SK-N-SH (cell line): ENCODE results near the gene MAP3K6. TPM values are rescaled to one million over a fixed set of nuclear protein-coding genes. Genes with fewer than 3 reads are reported as not detected.

Experiments
- CTCF ChIA-PET: fragments of 300-600, 350-600 bp; formaldehyde crosslinking; extraction: SDS; loops from one replicate; lab custom pipeline; 2021; lab: Yijun Ruan, JAX
- POLR2A ChIA-PET: fragments of 350-600 bp; sonication (Branson Sonifier 250); formaldehyde crosslinking; extraction: SDS; loops from one replicate; lab custom pipeline; 2020; ENCODE audit warnings: antibody characterized with exemption, inconsistent platforms; lab: Yijun Ruan, JAX
- DNase-seq: peaks from one replicate; pipeline ENCODE4 v3.0.0; 2012
- H2AFZ ChIP-seq: fragments of 200-600 bp; sonication (generic); 2 replicates; pipeline ENCODE4 v1.8.1; 2016; ENCODE audit warnings: antibody characterized with exemption, mild to moderate bottlenecking, low read depth
- H3F3A ChIP-seq: fragments of 200-600 bp; sonication (generic); replicated peaks from 2 replicates; pipeline ENCODE3; 2016; ENCODE audit warnings: antibody characterized with exemption, mild to moderate bottlenecking; ENCODE audit not compliant: insufficient read depth
- H3K27ac ChIP-seq, 2 experiments: fragments of 200-500 bp in 1 of 2; fragments of 200-600 bp in 1 of 2; sonication (Bioruptor generic) in 1 of 2; sonication (generic), shearing (Covaris generic) in 1 of 2; 2 replicates each; pipeline versions ENCODE4 v1.5.1 to v1.6.1; 2014 to 2016; ENCODE audit warnings: low read depth in 2 of 2, inconsistent platforms in 1 of 2, low read length in 1 of 2, mild to moderate bottlenecking in 1 of 2, mixed read lengths in 1 of 2
- H3K27me3 ChIP-seq: fragments of 200-600 bp; sonication (generic), shearing (Covaris generic); 2 replicates; pipeline ENCODE4 v1.6.1; 2016; ENCODE audit warnings: mixed run types; ENCODE audit not compliant: insufficient read depth
- H3K36me3 ChIP-seq, 2 experiments: fragments of 200-500 bp in 1 of 2; fragments of 200-600 bp in 1 of 2; sonication (Bioruptor generic) in 1 of 2; sonication (generic) in 1 of 2; replicated peaks in 1 of 2; 2 replicates each; pipeline versions ENCODE3 to v1.5.1; 2014 to 2016; ENCODE audit warnings: low read length in 1 of 2, mild to moderate bottlenecking in 1 of 2; ENCODE audit not compliant: insufficient read depth in 2 of 2, control insufficient read depth in 1 of 2
- H3K4me1 ChIP-seq, 2 experiments: fragments of 200-500 bp in 1 of 2; fragments of 200-600 bp in 1 of 2; sonication (Bioruptor generic) in 1 of 2; sonication (generic), shearing (Covaris generic) in 1 of 2; 2 replicates each; pipeline versions ENCODE4 v1.5.1 to v1.6.1; 2014 to 2016; ENCODE audit warnings: low read depth in 1 of 2, low read length in 1 of 2, mixed run types in 1 of 2; ENCODE audit not compliant: insufficient read depth in 2 of 2, control insufficient read depth in 1 of 2
- H3K4me2 ChIP-seq: fragments of 200-600 bp; sonication (generic), shearing (Covaris generic); 2 replicates; pipeline ENCODE4 v1.6.1; 2017; ENCODE audit warnings: mixed run types
- H3K4me3 ChIP-seq, 2 experiments: fragments of 200-500 bp in 1 of 2; fragments of 200-600 bp in 1 of 2; sonication (Bioruptor generic) in 1 of 2; sonication (generic), shearing (Covaris generic) in 1 of 2; 2 replicates each; pipeline versions ENCODE4 v1.5.1 to v1.8.1; 2014 to 2016; ENCODE audit warnings: low read depth in 2 of 2, inconsistent platforms in 1 of 2, low read length in 1 of 2, mild to moderate bottlenecking in 1 of 2, mixed read lengths in 1 of 2, moderate library complexity in 1 of 2
- H3K79me2 ChIP-seq: fragments of 200-600 bp; sonication (generic); 2 replicates; pipeline ENCODE4 v1.8.1; 2017; ENCODE audit warnings: mild to moderate bottlenecking; ENCODE audit not compliant: insufficient read depth
- H3K9ac ChIP-seq: fragments of 200-600 bp; sonication (generic); 2 replicates; pipeline ENCODE4 v1.6.1; 2017; ENCODE audit warnings: mixed run types
- H3K9me2 ChIP-seq: fragments of 200-600 bp; sonication (generic); 2 replicates; pipeline ENCODE4 v1.6.1; 2017; ENCODE audit warnings: mixed run types
- H3K9me3 ChIP-seq: fragments of 200-600 bp; sonication (generic); 2 replicates; pipeline ENCODE4 v1.6.1; 2017; ENCODE audit warnings: mixed run types, mild to moderate bottlenecking, moderate library complexity
- H4K20me1 ChIP-seq: fragments of 200-600 bp; sonication (generic); 2 replicates; pipeline ENCODE4 v1.6.1; 2017; ENCODE audit warnings: mild to moderate bottlenecking, mixed run types; ENCODE audit not compliant: insufficient read depth
- CHD2 ChIP-seq: fragments of 150-350 bp; IDR thresholded peaks from 2 replicates; pipeline ENCODE4 v1.6.1; 2018; ENCODE audit warnings: low read length; ENCODE audit not compliant: partially characterized antibody
- ELF1 ChIP-seq: IDR thresholded peaks from 2 replicates; pipeline ENCODE4 v1.4.0; 2012
- EP300 ChIP-seq, 2 experiments: IDR thresholded peaks; 2 replicates each; pipeline versions ENCODE4 v1.4.0 to v1.6.1; 2012; ENCODE audit warnings: borderline replicate concordance in 1 of 2, low read depth in 1 of 2, low read length in 1 of 2
- FOSL2 ChIP-seq: IDR thresholded peaks from 2 replicates; pipeline ENCODE4 v1.4.0; 2012; ENCODE audit warnings: low read depth, mild to moderate bottlenecking, moderate library complexity, borderline replicate concordance
- GABPA ChIP-seq: IDR thresholded peaks from 2 replicates; pipeline ENCODE4 v1.4.0; 2012; ENCODE audit warnings: low read depth, mild to moderate bottlenecking
- GATA2 ChIP-seq: sonication (generic); formaldehyde crosslinking; IDR thresholded peaks from 2 replicates; pipeline ENCODE4 v1.5.0; 2020; ENCODE audit warnings: mild to moderate bottlenecking, missing genetic modification reagents
- NRF1 ChIP-seq: IDR thresholded peaks from 2 replicates; pipeline ENCODE4 v1.6.1; 2012; ENCODE audit warnings: low read depth, mild to moderate bottlenecking, low read length
- RAD21 ChIP-seq: IDR thresholded peaks from 2 replicates; pipeline ENCODE4 v1.6.1; 2012; ENCODE audit warnings: mild to moderate bottlenecking, low read length
- RCOR1 ChIP-seq: fragments of 150-350 bp; IDR thresholded peaks from 2 replicates; pipeline ENCODE4 v1.6.1; 2017; ENCODE audit warnings: antibody characterized with exemption, low read length
- RFX5 ChIP-seq: IDR thresholded peaks from 2 replicates; pipeline ENCODE4 v1.6.1; 2012; ENCODE audit warnings: mild to moderate bottlenecking, improper control_type of control experiment, low read length
- SIN3A ChIP-seq: IDR thresholded peaks from 2 replicates; pipeline ENCODE4 v1.6.1; 2012; ENCODE audit warnings: low read depth, mild to moderate bottlenecking, low read length, moderate library complexity, borderline replicate concordance
- SMC3 ChIP-seq: IDR thresholded peaks from 2 replicates; pipeline ENCODE4 v1.6.1; 2012; ENCODE audit warnings: low read depth, low read length, improper control_type of control experiment
- TEAD4 ChIP-seq: IDR thresholded peaks from 2 replicates; pipeline ENCODE4 v1.4.0; 2012; ENCODE audit warnings: mild to moderate bottlenecking, borderline replicate concordance; ENCODE audit not compliant: insufficient read depth
- ZBTB33 ChIP-seq: IDR thresholded peaks from 2 replicates; pipeline ENCODE4 v1.4.0; 2012; ENCODE audit warnings: low read depth, borderline replicate concordance
- WGBS: methylation state at CpG from one replicate; pipeline ENCODE4 v1.1.6; 2017; ENCODE audit warnings: low lambda C conversion rate; 5-methylcytosine and 5-hydroxymethylcytosine counted together
- polyA plus RNA-seq, 3 experiments: library from polyadenylated mRNA; depleted of rRNA; stranded (reverse); fragments of >200 nt; gene quantifications; 2 replicates each; pipeline ENCODE4 v1.2.3, GENCODE V29; 2012
- TF ChIP-seq, protein P1 (sequence below): fragments of 200-600 bp; sonication (generic); IDR thresholded peaks from 2 replicates; pipeline ENCODE4 v1.6.1; 2017; ENCODE audit warnings: antibody characterized with exemption, mild to moderate bottlenecking, moderate library complexity
- TF ChIP-seq, protein P2 (sequence below): IDR thresholded peaks from 2 replicates; pipeline ENCODE4 v1.6.1; 2012; ENCODE audit warnings: mild to moderate bottlenecking, low read depth, low read length, moderate library complexity

Gene MAP3K6
- polyA plus RNA-seq, 1 of the 3 experiments (the other 2 are of a cell fraction): 17.3 TPM

GRCh38 chr1:27357281-27358037 is 9.3 kb downstream of the MAP3K6 start:
- Histone ChIP-seq H3K9ac (no peak overlapping the region), H2AFZ (no peak overlapping the region), H3K27me3 (no peaks in the 10 kb centered on the region), H3K4me2 (no peak overlapping the region), H4K20me1 (no peaks in the 10 kb centered on the region), H3F3A (no peaks in the 10 kb centered on the region), H3K36me3 (peaks cover 4 to 21% of the 10 kb centered on the region in 2 experiments), H3K27ac (no peak overlapping the region), H3K4me3 (peak overlapping the region in 1 of 2 experiments; percentile 48; a peak in 1 of 4 replicates), H3K9me3 (no peaks in the 10 kb centered on the region), H3K9me2 (no peaks in the 10 kb centered on the region), H3K79me2 (no peaks in the 10 kb centered on the region), H3K4me1 (peaks cover 0 to 5% of the 10 kb centered on the region in 2 experiments; a peak in 1 of 4 replicates)
- ChIA-PET CTCF (interaction anchor here (0.6 to 12.3 kb wide), 51 partner anchors 8 to 314 kb away, joined by 3 to 219 read pairs (median 5); partner anchors contain the start of genes AHDC1, CD164L2, FCN3 and FGR), POLR2A (interaction anchor here (1.7 kb wide), 1 partner anchor 9 kb away, joined by 5 read pairs; no protein-coding TSS in a partner anchor)
- TF ChIP-seq, protein P1, sequence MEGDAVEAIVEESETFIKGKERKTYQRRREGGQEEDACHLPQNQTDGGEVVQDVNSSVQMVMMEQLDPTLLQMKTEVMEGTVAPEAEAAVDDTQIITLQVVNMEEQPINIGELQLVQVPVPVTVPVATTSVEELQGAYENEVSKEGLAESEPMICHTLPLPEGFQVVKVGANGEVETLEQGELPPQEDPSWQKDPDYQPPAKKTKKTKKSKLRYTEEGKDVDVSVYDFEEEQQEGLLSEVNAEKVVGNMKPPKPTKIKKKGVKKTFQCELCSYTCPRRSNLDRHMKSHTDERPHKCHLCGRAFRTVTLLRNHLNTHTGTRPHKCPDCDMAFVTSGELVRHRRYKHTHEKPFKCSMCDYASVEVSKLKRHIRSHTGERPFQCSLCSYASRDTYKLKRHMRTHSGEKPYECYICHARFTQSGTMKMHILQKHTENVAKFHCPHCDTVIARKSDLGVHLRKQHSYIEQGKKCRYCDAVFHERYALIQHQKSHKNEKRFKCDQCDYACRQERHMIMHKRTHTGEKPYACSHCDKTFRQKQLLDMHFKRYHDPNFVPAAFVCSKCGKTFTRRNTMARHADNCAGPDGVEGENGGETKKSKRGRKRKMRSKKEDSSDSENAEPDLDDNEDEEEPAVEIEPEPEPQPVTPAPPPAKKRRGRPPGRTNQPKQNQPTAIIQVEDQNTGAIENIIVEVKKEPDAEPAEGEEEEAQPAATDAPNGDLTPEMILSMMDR: peak; percentile 89
- TF ChIP-seq CHD2 (peak; percentile 66), RAD21 (peak; percentile 65), NRF1 (no peak), GABPA (no peak), TEAD4 (no peak), SMC3 (peak; percentile 83), SIN3A (no peak), EP300 (IDR thresholded peaks at IDR 0.05; ENCODE audit: borderline replicate concordance in 1 of 2, low read depth in 1 of 2, low read length in 1 of 2) (no peak), FOSL2 (no peak), GATA2 (CRISPR knock-in tag) (no peak), ELF1 (no peak), RCOR1 (0 out of 2 replicates have a peak, but pooled peaks have one; percentile 45), ZBTB33 (no peak), RFX5 (no peak)
- TF ChIP-seq, protein P2, sequence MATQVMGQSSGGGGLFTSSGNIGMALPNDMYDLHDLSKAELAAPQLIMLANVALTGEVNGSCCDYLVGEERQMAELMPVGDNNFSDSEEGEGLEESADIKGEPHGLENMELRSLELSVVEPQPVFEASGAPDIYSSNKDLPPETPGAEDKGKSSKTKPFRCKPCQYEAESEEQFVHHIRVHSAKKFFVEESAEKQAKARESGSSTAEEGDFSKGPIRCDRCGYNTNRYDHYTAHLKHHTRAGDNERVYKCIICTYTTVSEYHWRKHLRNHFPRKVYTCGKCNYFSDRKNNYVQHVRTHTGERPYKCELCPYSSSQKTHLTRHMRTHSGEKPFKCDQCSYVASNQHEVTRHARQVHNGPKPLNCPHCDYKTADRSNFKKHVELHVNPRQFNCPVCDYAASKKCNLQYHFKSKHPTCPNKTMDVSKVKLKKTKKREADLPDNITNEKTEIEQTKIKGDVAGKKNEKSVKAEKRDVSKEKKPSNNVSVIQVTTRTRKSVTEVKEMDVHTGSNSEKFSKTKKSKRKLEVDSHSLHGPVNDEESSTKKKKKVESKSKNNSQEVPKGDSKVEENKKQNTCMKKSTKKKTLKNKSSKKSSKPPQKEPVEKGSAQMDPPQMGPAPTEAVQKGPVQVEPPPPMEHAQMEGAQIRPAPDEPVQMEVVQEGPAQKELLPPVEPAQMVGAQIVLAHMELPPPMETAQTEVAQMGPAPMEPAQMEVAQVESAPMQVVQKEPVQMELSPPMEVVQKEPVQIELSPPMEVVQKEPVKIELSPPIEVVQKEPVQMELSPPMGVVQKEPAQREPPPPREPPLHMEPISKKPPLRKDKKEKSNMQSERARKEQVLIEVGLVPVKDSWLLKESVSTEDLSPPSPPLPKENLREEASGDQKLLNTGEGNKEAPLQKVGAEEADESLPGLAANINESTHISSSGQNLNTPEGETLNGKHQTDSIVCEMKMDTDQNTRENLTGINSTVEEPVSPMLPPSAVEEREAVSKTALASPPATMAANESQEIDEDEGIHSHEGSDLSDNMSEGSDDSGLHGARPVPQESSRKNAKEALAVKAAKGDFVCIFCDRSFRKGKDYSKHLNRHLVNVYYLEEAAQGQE: no peak
- 43% methylated on average over 33 of the region's 40 CpGs for WGBS
- peak; percentile 97 for DNase-seq
